HEK293 (cell line): ENCODE results near the gene NUDCD3.

Experiments
- CTCF ChIP-seq: fragments of 450-650 bp; formaldehyde crosslinking; IDR thresholded peaks from 2 replicates; pipeline ENCODE4 v1.5.1; 2016; ENCODE audit warnings: missing biosample characterization, missing genetic modification characterization
- SCRT2 ChIP-seq: fragments of 450-650 bp; formaldehyde crosslinking; IDR thresholded peaks from 2 replicates; pipeline ENCODE4 v1.5.1; 2016; ENCODE audit warnings: missing biosample characterization, missing genetic modification characterization
- ZEB2 ChIP-seq: fragments of 450-650 bp; formaldehyde crosslinking; IDR thresholded peaks from 2 replicates; pipeline ENCODE4 v1.5.1; 2016; ENCODE audit warnings: missing biosample characterization, missing genetic modification characterization
- ZFP3 ChIP-seq: fragments of 450-650 bp; formaldehyde crosslinking; IDR thresholded peaks from 2 replicates; pipeline ENCODE4 v1.5.1; 2016; ENCODE audit warnings: low read depth, missing biosample characterization, missing genetic modification characterization
- ZNF133 ChIP-seq: fragments of 450-650 bp; formaldehyde crosslinking; IDR thresholded peaks from 2 replicates; pipeline ENCODE4 v1.5.1; 2016; ENCODE audit warnings: missing biosample characterization, missing genetic modification characterization
- ZNF157 ChIP-seq: fragments of 450-650 bp; formaldehyde crosslinking; IDR thresholded peaks from 2 replicates; pipeline ENCODE4 v1.5.1; 2016; ENCODE audit warnings: missing biosample characterization, missing genetic modification characterization
- ZNF174 ChIP-seq: fragments of 450-650 bp; formaldehyde crosslinking; IDR thresholded peaks from 2 replicates; pipeline ENCODE4 v1.5.0; 2017; ENCODE audit warnings: missing biosample characterization, mild to moderate bottlenecking, missing genetic modification characterization
- ZNF211 ChIP-seq: fragments of 450-650 bp; formaldehyde crosslinking; IDR thresholded peaks from 2 replicates; pipeline ENCODE4 v1.5.1; 2016; ENCODE audit warnings: low read depth, missing biosample characterization, missing genetic modification characterization
- ZNF274 ChIP-seq, 2 experiments: fragments of 200-500 bp in 1 of 2; fragments of 450-650 bp in 1 of 2; sonication (Bioruptor generic) in 1 of 2; formaldehyde crosslinking in 1 of 2; IDR thresholded peaks; 2 replicates each; pipeline versions ENCODE4 v1.5.1 to v1.6.1; 2014 to 2016; ENCODE audit warnings: borderline replicate concordance in 1 of 2, inconsistent platforms in 1 of 2, low read length in 1 of 2, missing biosample characterization in 1 of 2, missing genetic modification characterization in 1 of 2
- ZNF521 ChIP-seq: fragments of 450-650 bp; formaldehyde crosslinking; IDR thresholded peaks from 2 replicates; pipeline ENCODE4 v1.5.1; 2017; ENCODE audit warnings: missing biosample characterization, mild to moderate bottlenecking, missing genetic modification characterization
- ZNF629 ChIP-seq: fragments of 450-650 bp; formaldehyde crosslinking; IDR thresholded peaks from 2 replicates; pipeline ENCODE4 v1.5.1; 2017; ENCODE audit warnings: missing biosample characterization, missing genetic modification characterization
- ZSCAN4 ChIP-seq: fragments of 450-650 bp; formaldehyde crosslinking; IDR thresholded peaks from 2 replicates; pipeline ENCODE4 v1.5.1; 2017; ENCODE audit warnings: missing biosample characterization, missing genetic modification characterization

- TF ChIP-seq ZFP3 (tag by site-specific recombination) (no peak), CTCF (tag by site-specific recombination) (no peak), SCRT2 (tag by site-specific recombination) (no peak), ZNF174 (tag by site-specific recombination) (no peak), ZNF274 (IDR thresholded peaks at IDR 0.05; ENCODE audit: low read length) (no peak), ZNF274 (tag by site-specific recombination; IDR thresholded peaks at IDR 0.05; ENCODE audit: borderline replicate concordance) (no peak), ZEB2 (tag by site-specific recombination) (no peak), ZNF629 (tag by site-specific recombination) (no peak), ZSCAN4 (tag by site-specific recombination) (no peak), ZNF211 (no peak), ZNF521 (no peak), ZNF157 (tag by site-specific recombination) (no peak), ZNF133 (no peak)
These were observed 97.8 kb downstream of the NUDCD3 start for GRCh38 chr7:44392618-44393010.
